Nephron (organoid): ENCODE results near the gene ITM2C.

Source experiments
- H3K27ac Mint-ChIP-seq, 3 experiments: 2 replicates each; pipeline ENCODE4 v1.8.0; 2020; ENCODE audit warnings: mixed read lengths in 3 of 3, mild to moderate bottlenecking in 2 of 3, moderate library complexity in 1 of 3
- H3K27me3 Mint-ChIP-seq: 2 replicates; pipeline ENCODE4 v1.8.0; 2021; ENCODE audit warnings: low read depth, mild to moderate bottlenecking, moderate library complexity, mixed read lengths
- H3K36me3 Mint-ChIP-seq: 2 replicates; pipeline ENCODE4 v1.8.0; 2020; ENCODE audit warnings: low read depth, mixed read lengths
- H3K4me1 Mint-ChIP-seq: 2 replicates; pipeline ENCODE4 v1.8.0; 2020; ENCODE audit warnings: mixed read lengths
- H3K4me3 Mint-ChIP-seq, 3 experiments: 2 replicates each; pipeline ENCODE4 v1.8.0; 2020; ENCODE audit warnings: mild to moderate bottlenecking in 3 of 3, mixed read lengths in 3 of 3, moderate library complexity in 2 of 3
- H3K9me3 Mint-ChIP-seq: 2 replicates; pipeline ENCODE4 v1.8.0; 2020; ENCODE audit warnings: mixed read lengths
- TF ChIP-seq, protein P1 (sequence below), 3 experiments: fragments of 200-600 bp; sonication (generic); IDR thresholded peaks; one replicate each; pipeline ENCODE4 v1.5.0; 2021; ENCODE audit warnings: antibody characterized with exemption in 3 of 3; ENCODE audit not compliant: unreplicated experiment in 3 of 3

The ITM2C gene

GRCh38 chr2:230864122-230864604, 579 bp upstream of the ITM2C start:
- Mint-ChIP-seq H3K27ac (peak overlapping the region; percentile 78 to 95 (median 94)), H3K4me1 (peaks cover 36% of the 10 kb centered on the region), H3K9me3 (no peaks in the 10 kb centered on the region), H3K27me3 (peaks cover 9% of the 10 kb centered on the region), H3K36me3 (no peaks in the 10 kb centered on the region), H3K4me3 (peak overlapping the region; percentile 90 to 97 (median 91))
- TF ChIP-seq, protein P1, sequence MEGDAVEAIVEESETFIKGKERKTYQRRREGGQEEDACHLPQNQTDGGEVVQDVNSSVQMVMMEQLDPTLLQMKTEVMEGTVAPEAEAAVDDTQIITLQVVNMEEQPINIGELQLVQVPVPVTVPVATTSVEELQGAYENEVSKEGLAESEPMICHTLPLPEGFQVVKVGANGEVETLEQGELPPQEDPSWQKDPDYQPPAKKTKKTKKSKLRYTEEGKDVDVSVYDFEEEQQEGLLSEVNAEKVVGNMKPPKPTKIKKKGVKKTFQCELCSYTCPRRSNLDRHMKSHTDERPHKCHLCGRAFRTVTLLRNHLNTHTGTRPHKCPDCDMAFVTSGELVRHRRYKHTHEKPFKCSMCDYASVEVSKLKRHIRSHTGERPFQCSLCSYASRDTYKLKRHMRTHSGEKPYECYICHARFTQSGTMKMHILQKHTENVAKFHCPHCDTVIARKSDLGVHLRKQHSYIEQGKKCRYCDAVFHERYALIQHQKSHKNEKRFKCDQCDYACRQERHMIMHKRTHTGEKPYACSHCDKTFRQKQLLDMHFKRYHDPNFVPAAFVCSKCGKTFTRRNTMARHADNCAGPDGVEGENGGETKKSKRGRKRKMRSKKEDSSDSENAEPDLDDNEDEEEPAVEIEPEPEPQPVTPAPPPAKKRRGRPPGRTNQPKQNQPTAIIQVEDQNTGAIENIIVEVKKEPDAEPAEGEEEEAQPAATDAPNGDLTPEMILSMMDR (IDR thresholded peaks at IDR 0.05; ENCODE audit: unreplicated experiment in 3 of 3): no peak

DNA sequence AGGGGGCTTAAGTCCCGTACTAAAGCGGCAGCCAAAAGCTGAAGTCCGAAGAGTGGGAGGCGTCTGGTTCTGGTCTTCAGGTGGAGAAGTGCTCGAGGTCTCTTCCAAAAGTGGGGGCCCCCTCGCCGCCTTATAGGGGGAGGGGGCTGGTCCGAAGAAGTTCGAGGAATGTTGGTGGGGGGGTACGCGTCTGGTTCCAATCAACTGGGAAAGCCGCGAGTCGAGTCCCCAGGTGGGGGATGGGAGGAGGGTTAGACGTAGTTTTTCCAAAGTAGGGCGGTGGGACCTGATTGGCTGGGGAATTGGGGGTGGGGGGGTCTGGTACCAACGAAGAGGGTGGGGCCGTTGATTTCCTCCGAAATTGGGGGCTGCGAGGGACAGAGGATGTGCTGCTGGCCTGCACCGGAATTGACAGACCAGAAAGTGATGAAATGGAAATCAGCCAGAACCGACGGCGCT, 594 bp downstream of the ITM2C start:
- Mint-ChIP-seq H3K9me3 (no peaks in the 10 kb centered on the region), H3K27ac (peak overlapping the region; percentile 83 to 100 (median 95)), H3K27me3 (peaks cover 9% of the 10 kb centered on the region), H3K4me1 (peaks cover 48% of the 10 kb centered on the region), H3K36me3 (no peaks in the 10 kb centered on the region), H3K4me3 (peak overlapping the region; percentile 90 to 97 (median 91))
- TF ChIP-seq, protein P1 (IDR thresholded peaks at IDR 0.05; ENCODE audit: unreplicated experiment in 3 of 3): no peak

DNA sequence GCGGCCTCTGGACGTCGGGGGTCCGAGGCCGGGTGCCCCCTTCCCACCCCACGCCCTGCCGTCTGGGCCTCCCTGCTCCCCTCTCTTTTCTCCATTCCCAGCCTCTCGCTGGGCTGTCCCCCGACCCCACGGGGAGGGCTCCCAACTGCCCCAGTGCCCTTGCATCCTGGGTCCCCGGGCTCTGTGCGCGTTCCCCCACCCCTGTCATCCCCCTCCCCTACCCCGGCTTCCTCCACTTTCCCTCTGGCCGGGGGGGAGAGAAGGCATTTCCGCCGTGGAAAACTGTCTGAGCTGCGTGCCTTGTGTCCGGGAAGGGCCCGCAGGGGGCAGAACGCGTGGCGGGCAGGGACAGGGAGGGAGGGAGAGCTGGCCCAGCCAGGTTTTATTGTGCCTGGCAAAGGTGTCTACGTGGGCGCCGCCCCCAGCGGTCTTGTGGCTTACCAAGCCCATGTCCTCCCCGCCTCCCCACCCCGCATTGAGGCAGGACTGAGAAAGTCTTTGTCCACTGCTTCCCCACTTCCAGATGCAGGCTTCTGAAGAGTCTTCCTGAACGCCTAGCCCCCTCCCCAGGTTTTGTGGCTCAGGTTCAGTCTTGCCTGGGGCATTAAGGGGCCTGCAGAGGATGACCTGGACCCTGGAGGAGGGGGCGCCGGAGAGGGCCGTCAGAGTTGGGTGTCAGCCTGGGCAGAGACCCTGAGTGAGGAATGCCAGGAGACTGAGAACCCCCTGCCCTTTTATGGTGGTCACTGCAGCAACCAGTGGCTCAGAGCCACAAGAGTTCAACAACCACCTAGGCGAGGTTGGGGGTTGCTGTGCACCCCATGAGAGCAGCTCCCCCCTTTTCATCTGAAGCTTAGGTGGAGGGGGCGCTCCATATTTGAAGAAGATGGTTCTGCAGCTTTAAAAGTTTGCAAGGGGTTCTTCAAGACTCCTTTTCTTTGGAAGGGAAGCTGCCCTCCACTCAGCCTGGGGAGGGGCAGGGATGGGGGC, 1.3 kb downstream of the ITM2C start:
- H3K9me3 Mint-ChIP-seq: no peaks in the 10 kb centered on the region
- H3K4me3 Mint-ChIP-seq: peak overlapping the region; percentile 90 to 97 (median 91)
- TF ChIP-seq, protein P1 (IDR thresholded peaks at IDR 0.05; ENCODE audit: unreplicated experiment in 3 of 3): peak in 1 of 3 experiments; percentile 16
- no peaks in the 10 kb centered on the region for H3K36me3 Mint-ChIP-seq
- peaks cover 54% of the 10 kb centered on the region for H3K4me1 Mint-ChIP-seq
- peak overlapping the region; percentile 90 to 100 (median 95) for H3K27ac Mint-ChIP-seq
- peaks cover 9% of the 10 kb centered on the region for H3K27me3 Mint-ChIP-seq

- peaks cover 54% of the 10 kb centered on the region for H3K4me1 Mint-ChIP-seq
- H3K27me3 Mint-ChIP-seq: peaks cover 4% of the 10 kb centered on the region
- no peaks in the 10 kb centered on the region for H3K9me3 Mint-ChIP-seq
- H3K4me3 Mint-ChIP-seq: peak overlapping the region; percentile 90 to 97 (median 91)
- peak overlapping the region; percentile 90 to 100 (median 95) for H3K27ac Mint-ChIP-seq
- no peaks in the 10 kb centered on the region for H3K36me3 Mint-ChIP-seq
- TF ChIP-seq, protein P1 (IDR thresholded peaks at IDR 0.05; ENCODE audit: unreplicated experiment in 3 of 3): no peak
Observed at GRCh38 chr2:230866756-230867523, 2.2 kb downstream of the ITM2C start.

- Mint-ChIP-seq H3K27ac (peak overlapping the region; percentile 95 to 100 (median 100)), H3K27me3 (no peaks in the 10 kb centered on the region), H3K4me3 (peak overlapping the region; percentile 87 to 90 (median 88)), H3K36me3 (peaks cover 4% of the 10 kb centered on the region), H3K9me3 (no peaks in the 10 kb centered on the region), H3K4me1 (peaks cover 58% of the 10 kb centered on the region)
- TF ChIP-seq, protein P1 (IDR thresholded peaks at IDR 0.05; ENCODE audit: unreplicated experiment in 3 of 3): no peak
Observed at GRCh38 chr2:230868161-230868946, 3.6 kb downstream of the ITM2C start.
